SK-N-SH treated with all-trans-retinoic acid at 6 μM for 48 hours (cell line): ENCODE data around the gene HP1BP3.

Experiments
- ARNTL ChIP-seq: fragments of 450-650 bp; formaldehyde crosslinking; IDR thresholded peaks from 2 replicates; pipeline ENCODE4 v1.5.0; 2020; ENCODE audit warnings: low read depth, mild to moderate bottlenecking, moderate library complexity, borderline replicate concordance
- GLIS3 ChIP-seq: fragments of 250-450 bp; sonication (Bioruptor Pico); IDR thresholded peaks from 2 replicates; pipeline ENCODE4 v1.5.0; 2020; ENCODE audit warnings: mild to moderate bottlenecking, moderate library complexity
- OSR1 ChIP-seq: fragments of 250-450 bp; sonication (Bioruptor Pico); IDR thresholded peaks from 2 replicates; pipeline ENCODE4 v1.8.0; 2022; ENCODE audit warnings: moderate library complexity, mild to moderate bottlenecking, inconsistent platforms
- RARB ChIP-seq: fragments of 250-450 bp; sonication (Bioruptor Pico); IDR thresholded peaks from 2 replicates; pipeline ENCODE4 v1.8.0; 2021; ENCODE audit warnings: mild to moderate bottlenecking, moderate library complexity
- ZC3H10 ChIP-seq: fragments of 250-450 bp; sonication (Bioruptor Pico); IDR thresholded peaks from 2 replicates; pipeline ENCODE4 v1.5.1; 2021; ENCODE audit warnings: mild to moderate bottlenecking, moderate library complexity
- ZFP3 ChIP-seq: fragments of 250-450 bp; sonication (Bioruptor Pico); IDR thresholded peaks from 2 replicates; pipeline ENCODE4 v1.5.0; 2020; ENCODE audit warnings: mild to moderate bottlenecking, moderate library complexity
- ZFP30 ChIP-seq: fragments of 450-650 bp; formaldehyde crosslinking; IDR thresholded peaks from 2 replicates; pipeline ENCODE4 v1.5.0; 2022; ENCODE audit warnings: mild to moderate bottlenecking, moderate library complexity
- ZNF565 ChIP-seq: fragments of 450-650 bp; formaldehyde crosslinking; conservative IDR thresholded peaks from 2 replicates; pipeline ENCODE4 v1.5.0; 2020; ENCODE audit warnings: low read depth, mild to moderate bottlenecking, moderate library complexity
- TF ChIP-seq, protein P1 (sequence below): fragments of 250-450 bp; sonication (Bioruptor Pico); IDR thresholded peaks from 2 replicates; pipeline ENCODE4 v1.5.1; 2020; ENCODE audit warnings: low read depth, mild to moderate bottlenecking, moderate library complexity
- TF ChIP-seq, protein P2 (sequence below): fragments of 250-450 bp; sonication (Bioruptor Pico); IDR thresholded peaks from 2 replicates; pipeline ENCODE4 v1.8.0; 2020; ENCODE audit warnings: mild to moderate bottlenecking, moderate library complexity, borderline replicate concordance
- TF ChIP-seq, protein P3 (sequence below): fragments of 250-450 bp; sonication (Bioruptor Pico); IDR thresholded peaks from 2 replicates; pipeline ENCODE4 v1.5.0; 2020; ENCODE audit warnings: mild to moderate bottlenecking, moderate library complexity

DNA sequence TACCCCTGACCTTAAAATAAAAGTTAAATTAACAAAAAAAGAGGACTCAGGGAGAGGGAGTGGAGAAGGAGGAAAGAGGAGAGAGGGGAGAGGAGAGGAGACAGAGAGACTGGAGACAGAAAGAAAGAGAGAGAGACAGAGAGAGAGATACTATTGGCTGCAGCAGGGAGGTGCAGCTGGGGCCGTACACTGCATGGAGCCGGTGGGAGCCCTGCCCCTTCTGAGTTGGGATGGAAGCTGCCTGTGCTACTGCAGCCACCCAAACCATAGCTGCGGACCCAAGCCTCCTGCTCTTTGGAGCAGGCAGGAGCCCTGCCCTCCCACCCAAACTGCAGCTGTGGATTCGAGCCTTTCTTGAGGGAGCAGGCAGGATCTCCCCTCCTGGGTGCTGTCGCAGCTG is 32.7 kb upstream of the HP1BP3 start:
- TF ChIP-seq ARNTL, result no peak
- TF ChIP-seq GLIS3, result no peak
- no peak for TF ChIP-seq RARB (CRISPR knock-in tag)
- TF ChIP-seq ZFP3 (CRISPR knock-in tag), result no peak
- TF ChIP-seq ZFP30 (CRISPR knock-in tag), result no peak
- TF ChIP-seq, protein P1, sequence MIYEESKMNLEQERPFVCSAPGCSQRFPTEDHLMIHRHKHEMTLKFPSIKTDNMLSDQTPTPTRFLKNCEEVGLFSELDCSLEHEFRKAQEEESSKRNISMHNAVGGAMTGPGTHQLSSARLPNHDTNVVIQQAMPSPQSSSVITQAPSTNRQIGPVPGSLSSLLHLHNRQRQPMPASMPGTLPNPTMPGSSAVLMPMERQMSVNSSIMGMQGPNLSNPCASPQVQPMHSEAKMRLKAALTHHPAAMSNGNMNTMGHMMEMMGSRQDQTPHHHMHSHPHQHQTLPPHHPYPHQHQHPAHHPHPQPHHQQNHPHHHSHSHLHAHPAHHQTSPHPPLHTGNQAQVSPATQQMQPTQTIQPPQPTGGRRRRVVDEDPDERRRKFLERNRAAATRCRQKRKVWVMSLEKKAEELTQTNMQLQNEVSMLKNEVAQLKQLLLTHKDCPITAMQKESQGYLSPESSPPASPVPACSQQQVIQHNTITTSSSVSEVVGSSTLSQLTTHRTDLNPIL (CRISPR knock-in tag), result no peak
- TF ChIP-seq, protein P2, sequence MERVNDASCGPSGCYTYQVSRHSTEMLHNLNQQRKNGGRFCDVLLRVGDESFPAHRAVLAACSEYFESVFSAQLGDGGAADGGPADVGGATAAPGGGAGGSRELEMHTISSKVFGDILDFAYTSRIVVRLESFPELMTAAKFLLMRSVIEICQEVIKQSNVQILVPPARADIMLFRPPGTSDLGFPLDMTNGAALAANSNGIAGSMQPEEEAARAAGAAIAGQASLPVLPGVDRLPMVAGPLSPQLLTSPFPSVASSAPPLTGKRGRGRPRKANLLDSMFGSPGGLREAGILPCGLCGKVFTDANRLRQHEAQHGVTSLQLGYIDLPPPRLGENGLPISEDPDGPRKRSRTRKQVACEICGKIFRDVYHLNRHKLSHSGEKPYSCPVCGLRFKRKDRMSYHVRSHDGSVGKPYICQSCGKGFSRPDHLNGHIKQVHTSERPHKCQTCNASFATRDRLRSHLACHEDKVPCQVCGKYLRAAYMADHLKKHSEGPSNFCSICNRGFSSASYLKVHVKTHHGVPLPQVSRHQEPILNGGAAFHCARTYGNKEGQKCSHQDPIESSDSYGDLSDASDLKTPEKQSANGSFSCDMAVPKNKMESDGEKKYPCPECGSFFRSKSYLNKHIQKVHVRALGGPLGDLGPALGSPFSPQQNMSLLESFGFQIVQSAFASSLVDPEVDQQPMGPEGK (CRISPR knock-in tag), result no peak
- no peak for TF ChIP-seq ZNF565 (CRISPR knock-in tag)
- no peak for TF ChIP-seq OSR1 (CRISPR knock-in tag)
- TF ChIP-seq, protein P3, sequence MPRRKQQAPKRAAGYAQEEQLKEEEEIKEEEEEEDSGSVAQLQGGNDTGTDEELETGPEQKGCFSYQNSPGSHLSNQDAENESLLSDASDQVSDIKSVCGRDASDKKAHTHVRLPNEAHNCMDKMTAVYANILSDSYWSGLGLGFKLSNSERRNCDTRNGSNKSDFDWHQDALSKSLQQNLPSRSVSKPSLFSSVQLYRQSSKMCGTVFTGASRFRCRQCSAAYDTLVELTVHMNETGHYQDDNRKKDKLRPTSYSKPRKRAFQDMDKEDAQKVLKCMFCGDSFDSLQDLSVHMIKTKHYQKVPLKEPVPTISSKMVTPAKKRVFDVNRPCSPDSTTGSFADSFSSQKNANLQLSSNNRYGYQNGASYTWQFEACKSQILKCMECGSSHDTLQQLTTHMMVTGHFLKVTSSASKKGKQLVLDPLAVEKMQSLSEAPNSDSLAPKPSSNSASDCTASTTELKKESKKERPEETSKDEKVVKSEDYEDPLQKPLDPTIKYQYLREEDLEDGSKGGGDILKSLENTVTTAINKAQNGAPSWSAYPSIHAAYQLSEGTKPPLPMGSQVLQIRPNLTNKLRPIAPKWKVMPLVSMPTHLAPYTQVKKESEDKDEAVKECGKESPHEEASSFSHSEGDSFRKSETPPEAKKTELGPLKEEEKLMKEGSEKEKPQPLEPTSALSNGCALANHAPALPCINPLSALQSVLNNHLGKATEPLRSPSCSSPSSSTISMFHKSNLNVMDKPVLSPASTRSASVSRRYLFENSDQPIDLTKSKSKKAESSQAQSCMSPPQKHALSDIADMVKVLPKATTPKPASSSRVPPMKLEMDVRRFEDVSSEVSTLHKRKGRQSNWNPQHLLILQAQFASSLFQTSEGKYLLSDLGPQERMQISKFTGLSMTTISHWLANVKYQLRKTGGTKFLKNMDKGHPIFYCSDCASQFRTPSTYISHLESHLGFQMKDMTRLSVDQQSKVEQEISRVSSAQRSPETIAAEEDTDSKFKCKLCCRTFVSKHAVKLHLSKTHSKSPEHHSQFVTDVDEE (CRISPR knock-in tag), result no peak
- TF ChIP-seq ZC3H10 (CRISPR knock-in tag), result no peak
